Spleen (tissue), 7 donors: ENCODE results near the gene FADS3.

Source experiments
- CTCF ChIP-seq, 11 experiments: fragments of 200-600 bp in 7 of 11; fragments of 450-650 bp in 4 of 11; sonication (generic) in 4 of 11; IDR thresholded peaks in 8 of 11; conservative IDR thresholded peaks in 3 of 11; 1 replicate in 7 of 11; 2 replicates in 4 of 11; pipeline versions ENCODE4 v1.4.0 to v1.8.0; 2016 to 2021; ENCODE audit warnings: antibody characterized with exemption in 11 of 11, inconsistent platforms in 4 of 11, mild to moderate bottlenecking in 1 of 11
- POLR2A ChIP-seq, 3 donors: fragments of 450-650 bp; IDR thresholded peaks; one replicate each; pipeline ENCODE4 v1.5.1; 2017; ENCODE audit warnings: antibody characterized with exemption in 3 of 3, mild to moderate bottlenecking in 1 of 3
- POLR2AphosphoS5 ChIP-seq, 3 donors: sonication (generic); formaldehyde crosslinking; IDR thresholded peaks; one replicate each; pipeline ENCODE4 v1.5.1; 2017; ENCODE audit warnings: antibody characterized with exemption in 3 of 3
- donor health status: DM: no; HTN: no; CAD: no; lungs with moderate emphysema.
- donor health status: DM: no; HTN: no; CAD: no.
- donor health status: DM: no; HTN: no; CAD: no.

DNA sequence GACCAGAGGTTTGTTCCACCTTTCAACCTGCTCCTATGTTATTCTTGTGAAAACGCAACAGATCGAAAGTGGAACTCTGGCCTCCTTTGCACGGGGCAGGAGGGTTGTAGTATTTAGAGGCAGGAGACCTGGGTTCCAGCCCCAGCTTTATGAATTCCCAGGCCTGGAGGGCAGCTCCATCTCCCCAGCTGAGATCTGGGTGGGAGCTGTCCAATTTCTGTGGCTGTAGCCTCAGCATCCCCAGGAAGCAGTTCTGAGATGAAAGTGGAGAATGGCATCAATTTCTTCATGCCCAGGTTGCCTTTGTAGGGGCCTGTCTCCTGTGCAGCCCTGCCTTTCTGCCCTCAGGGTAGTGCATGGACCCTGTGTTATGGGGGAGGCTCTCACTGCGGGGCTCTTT, 59.1 kb downstream of the FADS3 start:
- TF ChIP-seq CTCF (IDR thresholded peaks at IDR 0.05 in 8 of 11, conservative IDR thresholded peaks at IDR 0.05 in 3 of 11) (no peak), POLR2A (IDR thresholded peaks at IDR 0.05) (no peak), POLR2AphosphoS5 (IDR thresholded peaks at IDR 0.05) (no peak)
